K562 (cell line): ENCODE measurements around the gene THAP5. TPM values are rescaled to one million over a fixed set of nuclear protein-coding genes. Genes with fewer than 3 reads are reported as not detected.

ENCODE experiments used
- ATAC-seq: fragments of 200-7000 bp; cut with Tn5 transposase; 3 replicates; pipeline ENCODE4 v1.9.1; 2020; ENCODE audit warnings: moderate library complexity
- BruUV-seq: library from RNA; stranded (reverse); fragments of 400-500 nt; replicated peaks from 2 replicates; lab custom pipeline; 2021; lab: Mats Ljungman, UMichigan
- CTCF ChIA-PET: fragments of 300-600 bp; formaldehyde crosslinking; extraction: SDS; loops from one replicate; lab custom pipeline; 2021; ENCODE audit warnings: low intra/inter-chr PET ratio; lab: Yijun Ruan, JAX
- POLR2A ChIA-PET: fragments of 300-600, 350-650 bp; sonication (Branson Sonifier 250); formaldehyde crosslinking; extraction: SDS; loops from one replicate; lab custom pipeline; 2021; ENCODE audit warnings: antibody characterized with exemption, inconsistent platforms; lab: Yijun Ruan, JAX
- DNase-seq, 4 experiments: peaks; one replicate each; pipeline versions ENCODE4 v3.0.0 to v3.0.0-alpha.2; 2011 to 2018; ENCODE audit warnings: low spot score in 3 of 4, mixed read lengths in 3 of 4; ENCODE audit errors: extremely low read depth in 1 of 4
- FAIRE-seq: peaks from 2 replicates; lab custom pipeline; 2011; peaks lifted over from hg19 to GRCh38; lab: Jason Lieb, UNC
- H2AFZ ChIP-seq: 2 replicates; pipeline ENCODE4 v1.6.0; 2011; ENCODE audit warnings: low read depth, low read length, control low read depth, inconsistent platforms
- H3K27ac ChIP-seq: fragments of 200-600 bp; 3 replicates; pipeline ENCODE4 v1.8.0; 2011; ENCODE audit warnings: low read depth, mild to moderate bottlenecking, control low read depth, inconsistent platforms, low read length, moderate library complexity, mixed read lengths; ENCODE audit errors: extremely low read depth
- H3K27me3 ChIP-seq, 2 experiments: fragments of 300-600 bp in 1 of 2; 2 replicates in 1 of 2; 3 replicates in 1 of 2; pipeline versions ENCODE4 v1.6.0 to v1.8.0; 2011; ENCODE audit warnings: inconsistent platforms in 2 of 2, low read length in 2 of 2, mild to moderate bottlenecking in 1 of 2, mixed read lengths in 1 of 2, moderate library complexity in 1 of 2; ENCODE audit not compliant: control insufficient read depth in 2 of 2, insufficient read depth in 2 of 2
- H3K36me3 ChIP-seq: fragments of 300-600 bp; 3 replicates; pipeline ENCODE4 v1.8.0; 2011; ENCODE audit warnings: mild to moderate bottlenecking, low read length, inconsistent platforms; ENCODE audit not compliant: control insufficient read depth, insufficient read depth
- H3K4me1 ChIP-seq, 2 experiments: fragments of 200-600 bp in 1 of 2; replicated peaks in 1 of 2; 2 replicates in 1 of 2; 3 replicates in 1 of 2; pipeline versions ENCODE4 v1.5.1 to v1.8.0; 2011; ENCODE audit warnings: inconsistent platforms in 2 of 2, low read length in 2 of 2, mild to moderate bottlenecking in 1 of 2, mixed read lengths in 1 of 2, moderate library complexity in 1 of 2; ENCODE audit not compliant: control insufficient read depth in 2 of 2, insufficient read depth in 2 of 2
- H3K4me2 ChIP-seq: 2 replicates; pipeline ENCODE4 v1.6.1; 2011; ENCODE audit warnings: low read length, control low read depth, inconsistent platforms, mixed read lengths; ENCODE audit not compliant: insufficient read depth
- H3K4me3 ChIP-seq: fragments of 200-600 bp; sonication (generic), shearing (Covaris generic); 2 replicates; pipeline ENCODE4 v1.5.1; 2016; ENCODE audit warnings: control low read depth, inconsistent platforms
- H3K79me2 ChIP-seq: fragments of 200-600 bp; 3 replicates; pipeline ENCODE4 v1.8.0; 2011; ENCODE audit warnings: low read length, inconsistent platforms; ENCODE audit not compliant: control insufficient read depth, insufficient read depth
- H3K9ac ChIP-seq, 2 experiments: 2 replicates each; pipeline versions ENCODE4 v1.6.0 to v1.6.1; 2011; ENCODE audit warnings: low read depth in 2 of 2, low read length in 2 of 2, control low read depth in 1 of 2, inconsistent platforms in 1 of 2, mild to moderate bottlenecking in 1 of 2, mixed read lengths in 1 of 2; ENCODE audit not compliant: insufficient read depth in 1 of 2
- H3K9me1 ChIP-seq: one replicate; pipeline ENCODE4 v1.6.0; 2011; ENCODE audit warnings: inconsistent platforms, mild to moderate bottlenecking, low read length, moderate library complexity; ENCODE audit not compliant: control insufficient read depth, insufficient read depth
- H3K9me3 ChIP-seq: replicated peaks from 2 replicates; pipeline ENCODE4 v1.5.1; 2011; ENCODE audit warnings: low read depth, low read length, inconsistent platforms; ENCODE audit not compliant: control insufficient read depth, insufficient read depth
- H4K20me1 ChIP-seq: replicated peaks from 2 replicates; pipeline ENCODE4 v1.6.1; 2011; ENCODE audit warnings: low read length, inconsistent platforms, mixed read lengths; ENCODE audit not compliant: control insufficient read depth, insufficient read depth
- ARNT ChIP-seq, 2 experiments: fragments of 450-650 bp; IDR thresholded peaks; 2 replicates each; pipeline ENCODE4 v1.6.1; 2016; ENCODE audit warnings: mild to moderate bottlenecking in 1 of 2
- CBX1 ChIP-seq: sonication (generic); IDR thresholded peaks from 2 replicates; pipeline ENCODE4 v1.6.1; 2016; ENCODE audit warnings: antibody characterized with exemption, low read depth, mild to moderate bottlenecking
- CHCHD3 ChIP-seq: fragments of 250-450 bp; sonication (Bioruptor Pico); IDR thresholded peaks from 2 replicates; pipeline ENCODE4 v2.1.2; 2022; ENCODE audit warnings: mild to moderate bottlenecking
- IRF2 ChIP-seq: sonication (generic); formaldehyde crosslinking; IDR thresholded peaks from 2 replicates; pipeline ENCODE4 v1.8.1; 2022; ENCODE audit warnings: mild to moderate bottlenecking, missing genetic modification reagents
- MEF2A ChIP-seq: IDR thresholded peaks from 2 replicates; pipeline ENCODE4 v1.6.1; 2011; ENCODE audit warnings: low read depth, mild to moderate bottlenecking, low read length, moderate library complexity; ENCODE audit not compliant: control insufficient read depth
- PML ChIP-seq: IDR thresholded peaks from 2 replicates; pipeline ENCODE4 v1.6.1; 2012; ENCODE audit warnings: low read length, inconsistent platforms
- POLR2G ChIP-seq: fragments of 200-400 bp; formaldehyde crosslinking; IDR thresholded peaks from 2 replicates; pipeline ENCODE4 v1.6.1; 2017; ENCODE audit warnings: low read depth, mild to moderate bottlenecking, antibody characterized with exemption, low read length, moderate library complexity
- POU5F1 ChIP-seq: fragments of 150-350 bp; IDR thresholded peaks from 2 replicates; pipeline ENCODE4 v1.6.1; 2014; ENCODE audit warnings: borderline replicate concordance, low read length, low read depth, mild to moderate bottlenecking; ENCODE audit not compliant: partially characterized antibody
- PRMT5 ChIP-seq: sonication (generic); formaldehyde crosslinking; IDR thresholded peaks from 2 replicates; pipeline ENCODE4 v1.5.0; 2020; ENCODE audit warnings: missing genetic modification reagents
- PURB ChIP-seq: sonication (generic); formaldehyde crosslinking; IDR thresholded peaks from 2 replicates; pipeline ENCODE4 v1.9.0; 2021; ENCODE audit warnings: low read depth, mild to moderate bottlenecking, missing genetic modification reagents
- RUNX1 ChIP-seq: sonication (generic); IDR thresholded peaks from 2 replicates; pipeline ENCODE4 v1.6.1; 2016; ENCODE audit warnings: antibody characterized with exemption, low read depth
- TAF7 ChIP-seq: fragments of 450-650 bp; IDR thresholded peaks from 2 replicates; pipeline ENCODE4 v1.6.1; 2016; ENCODE audit warnings: missing genetic modification characterization, missing compliant biosample characterization
- VEZF1 ChIP-seq: fragments of 200-800 bp; sonication (Bioruptor generic); IDR thresholded peaks from 2 replicates; pipeline ENCODE4 v1.6.1; 2017; ENCODE audit warnings: missing genetic modification characterization, missing compliant biosample characterization
- ZNF133 ChIP-seq: fragments of 250-450 bp; sonication (Bioruptor Pico); IDR thresholded peaks from 2 replicates; pipeline ENCODE4 v1.4.0; 2020; ENCODE audit warnings: mild to moderate bottlenecking
- ZNF316 ChIP-seq: fragments of 450-650 bp; IDR thresholded peaks from 2 replicates; pipeline ENCODE4 v1.6.1; 2016
- ZNF583 ChIP-seq: fragments of 250-450 bp; sonication (Bioruptor Pico); IDR thresholded peaks from 2 replicates; pipeline ENCODE4 v1.4.0; 2020
- ZNF77 ChIP-seq: fragments of 250-450 bp; sonication (Bioruptor Pico); IDR thresholded peaks from 2 replicates; pipeline ENCODE4 v1.5.0; 2020
- ZZZ3 ChIP-seq: fragments of 450-650 bp; IDR thresholded peaks from 2 replicates; pipeline ENCODE4 v1.6.1; 2016; ENCODE audit warnings: antibody characterized with exemption, mild to moderate bottlenecking, moderate library complexity
- WGBS: fragments of 100-300 bp; shearing (Covaris generic); methylation state at CpG from one replicate; pipeline ENCODE4 v1.1.6; 2016; ENCODE audit warnings: low coverage, mixed read lengths; ENCODE audit not compliant: insufficient coverage; ENCODE audit errors: missing lambda C conversion rate; 5-methylcytosine and 5-hydroxymethylcytosine counted together
- in situ Hi-C: fragments of 300-500 bp; cut with MboI; formaldehyde crosslinking; loops from 4 replicates; pipeline ENCODE4 v1.15.0; 2018; ENCODE audit warnings: inconsistent platforms, mixed read lengths
- intact Hi-C: fragments of 100-400 bp; cut with micrococcal nuclease; formaldehyde crosslinking; loops from 2 replicates; pipeline ENCODE4 v1.14.2; 2022
- polyA plus RNA-seq, 8 experiments: library from polyadenylated mRNA; depleted of rRNA in 4 of 8; stranded (reverse) in 5 of 8; unstranded in 3 of 8; fragments of >200 nt; fragmentation: Nextera tagmentation in 2 of 8; fragmentation: Illumina TruSeq in 1 of 8; extraction: Ambion mirVana in 2 of 8; extraction: Trizol in 1 of 8; gene quantifications; 2 replicates each; pipeline versions ENCODE4 v1.2.1 to v1.2.3, GENCODE V29; 2011 to 2014; ENCODE audit warnings: inconsistent platforms in 1 of 8, missing spikeins in 1 of 8
- total RNA-seq, 7 experiments: library from RNA; depleted of rRNA in 6 of 7; stranded (reverse); fragments of >200 nt in 6 of 7; fragmentation: Illumina TruSeq in 2 of 7; extraction: Trizol in 2 of 7; gene quantifications; 2 replicates each; pipeline versions ENCODE4 v1.2.1 to v1.2.3, GENCODE V29; 2011 to 2021; ENCODE audit warnings: low replicate concordance in 1 of 7

Gene THAP5
- total and polyA plus RNA-seq, 9 of the 15 experiments (the other 6 are each of a cell fraction or from before 2014, with no cell fraction given): 16.5 to 58.1 (median 28.2) TPM

DNA sequence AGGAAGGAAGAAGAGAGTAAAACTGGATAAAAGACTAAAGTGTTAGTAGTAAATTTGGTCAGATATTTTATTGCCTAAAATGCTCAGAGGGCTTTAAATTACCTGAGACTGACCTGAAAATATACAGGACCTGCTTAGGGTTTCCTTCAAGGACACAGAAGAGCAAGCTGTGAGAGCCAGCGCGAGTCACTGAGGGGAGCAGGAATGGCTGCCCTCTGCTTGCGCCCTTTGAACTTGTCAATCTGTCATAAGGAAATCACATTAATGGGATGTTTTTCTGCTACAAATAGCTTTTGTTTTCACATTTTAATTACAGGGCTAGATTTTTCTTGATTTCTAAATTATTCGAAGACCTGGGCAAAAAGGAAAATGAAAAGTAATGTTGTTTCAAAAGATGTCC, 27.1 kb upstream of the THAP5 start:
- intact Hi-C loops: no loop called here

More for the DNA sequence above, 27.1 kb upstream of the THAP5 start:
- POLR2A ChIA-PET: interaction anchor here (0.6 kb wide), 1 partner anchor 45 kb away, joined by 3 read pairs; no protein-coding TSS in a partner anchor
- TF ChIP-seq POU5F1: no peak
- no peak for TF ChIP-seq TAF7
- no peak for TF ChIP-seq CHCHD3 (CRISPR knock-in tag)
- no peak for TF ChIP-seq ZZZ3
- no peak for TF ChIP-seq ARNT (IDR thresholded peaks at IDR 0.05)
- no peak for TF ChIP-seq ZNF77 (CRISPR knock-in tag)
- no peak for TF ChIP-seq ZNF133 (CRISPR knock-in tag)
- no peak for TF ChIP-seq POLR2G
- no peak for TF ChIP-seq PRMT5 (CRISPR knock-in tag)
- TF ChIP-seq MEF2A: no peak
- TF ChIP-seq PML: no peak
- no peak for TF ChIP-seq RUNX1
- TF ChIP-seq PURB: no peak
- no peak for TF ChIP-seq CBX1
- TF ChIP-seq VEZF1 (CRISPR knock-in tag): no peak
- TF ChIP-seq ZNF316: no peak
- TF ChIP-seq IRF2 (CRISPR knock-in tag): no peak
- TF ChIP-seq ZNF583 (CRISPR knock-in tag): no peak
- no peaks in the 10 kb centered on the region for H3K9me3 ChIP-seq
- H3K27ac ChIP-seq: no peak overlapping the region
- no peak overlapping the region for H3K4me3 ChIP-seq
- no peak for ATAC-seq
- FAIRE-seq: no peak
- H3K36me3 ChIP-seq: no peaks in the 10 kb centered on the region
- in situ Hi-C loops: no loop called here
- H3K4me2 ChIP-seq: no peak overlapping the region
- H3K79me2 ChIP-seq: no peaks in the 10 kb centered on the region
- no peaks in the 10 kb centered on the region for H3K9me1 ChIP-seq
- H3K27me3 ChIP-seq: peaks cover 26 to 50% of the 10 kb centered on the region in 2 experiments
- BruUV-seq: no TSS peak
- H4K20me1 ChIP-seq: no peaks in the 10 kb centered on the region
- H3K9ac ChIP-seq: no peak overlapping the region
- no peak overlapping the region for H2AFZ ChIP-seq
- no peaks in the 10 kb centered on the region for H3K4me1 ChIP-seq
- 7% methylated on average over 4 of the region's 4 CpGs for WGBS
- CTCF ChIA-PET: no interaction called here
- no peak for DNase-seq
